ENCODE results near the gene CD9. TPM values are rescaled to one million over a fixed set of nuclear protein-coding genes. Genes with fewer than 3 reads are reported as not detected.
A peak's percentile ranks its signal among the peaks of the same experiment; 100 is the strongest.

The CD9 gene
- total RNA-seq, 2 donors from 2014 or later = 66.6 to 91.3 TPM

DNA sequence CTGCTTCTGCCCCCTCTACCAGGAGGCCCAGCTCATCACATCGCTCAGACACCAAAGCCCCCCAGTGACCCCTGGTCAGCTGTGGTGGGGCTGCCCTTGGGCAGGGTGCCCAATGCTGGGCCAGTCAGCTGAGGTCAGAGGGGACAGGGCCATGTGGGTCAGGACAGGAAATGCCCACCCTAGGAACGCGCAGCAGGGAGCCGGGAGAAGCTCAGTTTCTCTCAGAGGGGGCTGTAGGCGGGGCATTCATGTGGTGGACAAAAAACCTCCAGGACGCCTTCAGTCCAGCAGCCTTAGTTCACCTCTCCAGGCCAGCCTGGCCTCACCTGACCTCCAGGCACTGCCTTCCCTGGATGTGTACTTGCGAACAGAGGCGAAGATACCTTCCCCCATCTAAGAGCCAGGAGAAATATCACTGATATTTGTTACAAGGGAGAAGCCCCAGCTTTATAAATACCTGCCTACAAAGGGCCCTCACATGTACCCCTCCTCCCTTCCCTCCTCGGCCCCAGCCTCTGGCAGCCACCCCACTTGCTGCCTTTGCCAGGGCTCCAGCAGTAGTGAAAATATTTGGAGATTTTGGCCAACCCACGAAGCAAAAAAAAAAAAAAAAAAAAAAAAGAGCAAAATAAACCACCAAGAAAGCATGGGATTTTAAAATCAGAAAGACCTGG lies 68.4 kb downstream of the CD9 start:
- Histone ChIP-seq H3K9me3 (no peaks in the 10 kb centered on the region), H3K36me3 (replicated peaks in 1 of 2; ENCODE audit: insufficient read depth in 1 of 2, low read depth in 2 of 2) (no peaks in the 10 kb centered on the region), H3K27me3 (no peaks in the 10 kb centered on the region), H3K27ac (peak overlapping the region in 3 of 4 donors; percentile 34 to 71 (median 50)), H3K4me3 (no peak overlapping the region), H3K4me1 (peaks cover 39% of the 10 kb centered on the region)
- intact Hi-C loops (cut with DNase I) = no loop called here
- DNase-seq (peak in 1 of 4 donors; percentile 31), ATAC-seq (no peak)
- WGBS, 2 donors = 51 to 72% methylated on average over 7 to 10 of the region's 10 CpGs
- TF ChIP-seq, protein P1, sequence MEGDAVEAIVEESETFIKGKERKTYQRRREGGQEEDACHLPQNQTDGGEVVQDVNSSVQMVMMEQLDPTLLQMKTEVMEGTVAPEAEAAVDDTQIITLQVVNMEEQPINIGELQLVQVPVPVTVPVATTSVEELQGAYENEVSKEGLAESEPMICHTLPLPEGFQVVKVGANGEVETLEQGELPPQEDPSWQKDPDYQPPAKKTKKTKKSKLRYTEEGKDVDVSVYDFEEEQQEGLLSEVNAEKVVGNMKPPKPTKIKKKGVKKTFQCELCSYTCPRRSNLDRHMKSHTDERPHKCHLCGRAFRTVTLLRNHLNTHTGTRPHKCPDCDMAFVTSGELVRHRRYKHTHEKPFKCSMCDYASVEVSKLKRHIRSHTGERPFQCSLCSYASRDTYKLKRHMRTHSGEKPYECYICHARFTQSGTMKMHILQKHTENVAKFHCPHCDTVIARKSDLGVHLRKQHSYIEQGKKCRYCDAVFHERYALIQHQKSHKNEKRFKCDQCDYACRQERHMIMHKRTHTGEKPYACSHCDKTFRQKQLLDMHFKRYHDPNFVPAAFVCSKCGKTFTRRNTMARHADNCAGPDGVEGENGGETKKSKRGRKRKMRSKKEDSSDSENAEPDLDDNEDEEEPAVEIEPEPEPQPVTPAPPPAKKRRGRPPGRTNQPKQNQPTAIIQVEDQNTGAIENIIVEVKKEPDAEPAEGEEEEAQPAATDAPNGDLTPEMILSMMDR (IDR thresholded peaks at IDR 0.05) = no peak
- no peak for TF ChIP-seq POLR2A (IDR thresholded peaks at IDR 0.05)

DNA sequence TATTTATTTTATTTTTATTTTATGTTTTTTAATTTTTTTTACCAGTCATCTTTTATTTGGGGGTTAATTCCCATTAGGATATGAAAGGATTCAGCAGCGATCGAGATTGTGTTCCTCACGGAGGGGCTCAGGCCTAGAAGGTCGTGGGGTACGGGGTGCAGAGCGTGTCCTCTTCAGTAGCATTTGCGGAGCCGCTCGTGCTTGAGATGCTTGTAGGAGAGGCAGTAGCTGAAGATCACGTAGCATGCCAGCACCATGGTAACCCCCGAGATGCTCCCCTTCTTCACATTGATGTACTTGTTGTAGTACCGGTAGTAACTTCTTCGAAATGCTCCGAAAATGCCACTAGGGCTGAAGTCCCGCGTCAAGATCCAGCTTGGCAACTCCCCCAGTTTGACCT lies 69.8 kb downstream of the CD9 start:
- intact Hi-C loops (cut with DNase I) = loop anchor here (5.0 kb wide), 1 partner anchor 68 kb away; the partner anchor contains the start of gene CD9
- ATAC-seq (no peak), DNase-seq (no peak)
- 87 to 88% methylated on average over 16 of the region's 16 CpGs for WGBS, 2 donors
- peaks cover 26% of the 10 kb centered on the region for H3K4me1 ChIP-seq
- H3K27me3 ChIP-seq = no peaks in the 10 kb centered on the region
- H3K9me3 ChIP-seq = no peaks in the 10 kb centered on the region
- H3K27ac ChIP-seq = no peak overlapping the region
- TF ChIP-seq POLR2A (IDR thresholded peaks at IDR 0.05) = no peak
- TF ChIP-seq, protein P1 (IDR thresholded peaks at IDR 0.05) = no peak
- no peak overlapping the region for H3K4me3 ChIP-seq
- H3K36me3 ChIP-seq (replicated peaks in 1 of 2; ENCODE audit: insufficient read depth in 1 of 2, low read depth in 2 of 2) = no peaks in the 10 kb centered on the region

DNA sequence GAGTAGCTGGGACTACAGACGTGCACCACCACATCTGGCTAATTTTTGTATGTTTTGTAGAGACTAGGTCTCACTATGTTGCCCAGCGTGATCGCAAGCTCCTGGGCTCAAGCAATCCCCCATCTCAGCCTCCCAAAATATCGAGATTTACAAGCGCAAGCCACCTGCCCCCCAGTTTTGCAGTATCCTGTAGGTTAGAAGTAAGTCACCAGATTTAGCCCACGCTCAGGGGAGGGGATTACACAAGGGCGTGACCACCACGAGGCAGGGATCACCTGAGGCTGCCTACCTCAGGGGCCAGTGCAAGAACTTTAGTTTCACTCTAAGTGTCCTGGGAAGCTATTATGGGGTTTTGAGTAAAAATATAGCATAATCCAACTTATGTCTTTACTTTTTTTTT lies 71.1 kb downstream of the CD9 start:
- intact Hi-C loops (cut with DNase I) = loop anchor here (5.0 kb wide), 1 partner anchor 69 kb away; the partner anchor contains the start of gene CD9
- H3K27me3 ChIP-seq = no peaks in the 10 kb centered on the region
- TF ChIP-seq POLR2A (IDR thresholded peaks at IDR 0.05) = no peak
- TF ChIP-seq, protein P1 (IDR thresholded peaks at IDR 0.05) = no peak
- ATAC-seq = no peak
- no peak overlapping the region for H3K4me3 ChIP-seq
- no peaks in the 10 kb centered on the region for H3K36me3 ChIP-seq (replicated peaks in 1 of 2; ENCODE audit: insufficient read depth in 1 of 2, low read depth in 2 of 2)
- no peak for DNase-seq
- peaks cover 25% of the 10 kb centered on the region for H3K4me1 ChIP-seq
- no peak overlapping the region for H3K27ac ChIP-seq
- no peaks in the 10 kb centered on the region for H3K9me3 ChIP-seq
- 82 to 83% methylated on average over 5 to 8 of the region's 8 CpGs for WGBS, 2 donors

DNA sequence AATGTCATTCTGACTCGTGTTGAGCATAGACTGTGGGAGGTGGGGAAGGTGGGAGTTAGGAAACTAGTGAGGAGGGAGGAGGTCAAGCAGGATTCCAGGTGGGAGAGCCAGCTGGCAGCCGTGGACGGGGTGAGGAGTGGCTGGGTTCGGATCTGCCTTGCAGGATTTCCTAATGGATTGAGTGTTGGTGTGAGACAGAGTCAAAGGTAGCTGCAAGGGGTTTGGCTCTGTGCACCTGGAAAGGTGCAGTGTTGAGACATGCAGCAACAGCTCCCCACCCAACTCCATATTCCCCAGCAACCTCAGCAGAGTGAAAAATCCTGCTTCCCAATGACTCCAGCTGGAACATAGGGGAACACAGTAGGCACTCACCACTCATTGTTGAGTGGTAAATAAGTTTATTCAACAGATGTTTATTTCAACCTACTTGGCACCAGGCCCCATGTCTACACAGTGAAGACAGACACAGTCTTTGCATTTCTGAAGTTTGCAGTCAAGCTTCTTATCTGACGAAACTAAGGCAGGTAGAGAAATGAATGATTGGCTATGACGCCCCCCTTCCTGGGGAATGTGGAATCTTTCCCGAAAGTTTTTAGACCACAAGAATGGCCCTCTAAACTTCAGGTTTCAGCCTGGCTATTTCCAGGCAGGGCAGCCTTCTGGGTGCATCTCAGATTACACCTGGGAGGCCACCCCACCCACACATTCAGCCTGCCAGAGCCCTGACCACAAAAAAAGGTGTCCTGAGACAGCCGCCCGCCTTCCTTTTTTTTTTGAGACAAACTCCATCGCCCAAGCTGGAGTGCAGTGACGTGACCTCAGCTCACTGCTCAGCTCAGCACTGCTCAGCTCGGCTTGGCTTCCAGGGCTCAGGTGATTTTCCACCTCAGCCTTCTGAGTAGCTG lies 72.4 kb downstream of the CD9 start:
- peak; percentile 16 for ATAC-seq
- intact Hi-C loops (cut with DNase I) = loop anchor here (5.0 kb wide), 1 partner anchor 70 kb away; the partner anchor contains the start of gene CD9
- Histone ChIP-seq H3K27me3 (no peaks in the 10 kb centered on the region), H3K27ac (peak overlapping the region in 2 of 4 donors; percentile 27 to 34), H3K4me3 (no peak overlapping the region), H3K4me1 (peaks cover 21% of the 10 kb centered on the region), H3K9me3 (no peaks in the 10 kb centered on the region), H3K36me3 (replicated peaks in 1 of 2; ENCODE audit: insufficient read depth in 1 of 2, low read depth in 2 of 2) (no peaks in the 10 kb centered on the region)
- no peak for TF ChIP-seq POLR2A (IDR thresholded peaks at IDR 0.05)
- TF ChIP-seq, protein P1 (IDR thresholded peaks at IDR 0.05) = no peak
- no peak for DNase-seq
- 57 to 65% methylated on average over 11 to 12 of the region's 12 CpGs for WGBS, 2 donors
